ENCODE results near the gene R3HDML. TPM values are rescaled to one million over a fixed set of nuclear protein-coding genes. Genes with fewer than 3 reads are reported as not detected.

The R3HDML gene
- total and polyA plus RNA-seq, 10 of the 15 experiments (the other 5 are each of a cell fraction or from before 2014, with no cell fraction given), result not detected

DNA sequence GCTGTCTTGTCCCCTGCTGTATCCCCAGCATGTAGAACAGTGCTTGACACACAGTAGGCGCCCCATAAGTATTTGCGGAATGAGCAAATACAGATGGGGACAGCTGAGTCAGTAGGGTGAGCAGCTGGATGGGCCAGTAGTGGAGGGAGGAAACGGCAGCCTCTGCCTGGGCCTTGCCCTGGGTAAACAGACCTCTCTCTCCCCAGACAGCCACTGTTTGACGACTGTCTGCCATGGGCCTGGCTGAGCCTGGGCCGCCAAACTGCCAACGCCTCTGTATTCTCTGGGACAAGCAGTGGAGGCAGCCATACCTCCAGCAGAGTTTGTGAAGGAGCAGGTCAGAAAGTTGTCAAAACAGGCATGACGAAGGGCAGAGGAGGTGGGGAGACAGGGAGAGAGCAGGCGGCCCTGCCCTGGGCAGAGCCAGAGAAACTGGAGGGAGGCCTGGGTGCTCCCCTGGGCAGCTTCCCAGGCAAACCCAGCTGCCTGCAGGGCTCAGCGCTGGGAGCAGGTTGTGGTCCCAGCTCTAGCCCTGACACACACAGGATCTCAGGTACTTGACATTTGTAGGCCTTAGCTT is 33.9 kb downstream of the R3HDML start:
- in situ Hi-C loops (cut with MboI), result no loop called here
- intact Hi-C loops (cut with micrococcal nuclease; ENCODE audit: unreplicated experiment), result no loop called here
- Histone ChIP-seq H3K27ac (ENCODE audit: control insufficient read depth, insufficient read depth) (no peak overlapping the region), H3K4me1 (ENCODE audit: control insufficient read depth, insufficient read depth, low read length) (no peaks in the 10 kb centered on the region), H4K20me1 (ENCODE audit: control insufficient read depth, insufficient read depth) (no peaks in the 10 kb centered on the region), H3K36me3 (ENCODE audit: control insufficient read depth in 2 of 2, insufficient read depth in 2 of 2, low read length in 1 of 2) (no peaks in the 10 kb centered on the region), H2AFZ (ENCODE audit: control insufficient read depth, low read depth, low read length) (no peak overlapping the region), H3K9me3 (replicated peaks; ENCODE audit: control insufficient read depth, insufficient read depth, low read length) (no peaks in the 10 kb centered on the region), H3K4me3 (no peak overlapping the region), H3K9ac (ENCODE audit: control insufficient read depth, insufficient read depth, low read length) (no peak overlapping the region), H3K27me3 (replicated peaks in 1 of 2; ENCODE audit: control insufficient read depth in 2 of 2, insufficient read depth in 2 of 2, low read length in 1 of 2) (peaks cover 0 to 1% of the 10 kb centered on the region in 2 experiments; a peak in 1 of 4 replicates), H3K79me2 (ENCODE audit: control insufficient read depth, insufficient read depth, low read length) (no peaks in the 10 kb centered on the region), H3K4me2 (ENCODE audit: control insufficient read depth, insufficient read depth) (no peak overlapping the region)
- TF ChIP-seq TARDBP (IDR thresholded peaks at IDR 0.05; ENCODE audit: borderline replicate concordance) (no peak), RUNX3 (IDR thresholded peaks at IDR 0.05; ENCODE audit: low read length) (no peak), HDAC6 (IDR thresholded peaks at IDR 0.05; ENCODE audit: unreplicated experiment) (no peak), SMARCA5 (IDR thresholded peaks at IDR 0.05) (no peak), IRF4 (IDR thresholded peaks at IDR 0.05; ENCODE audit: low read depth, low read length) (no peak), POLR2AphosphoS5 (IDR thresholded peaks at IDR 0.05; ENCODE audit: low read length) (no peak), GABPA (IDR thresholded peaks at IDR 0.05; ENCODE audit: low read depth) (no peak), WRNIP1 (IDR thresholded peaks at IDR 0.05; ENCODE audit: borderline replicate concordance, low read depth, low read length) (no peak), SRF (IDR thresholded peaks at IDR 0.05; ENCODE audit: low read depth in 2 of 2, low read length in 2 of 2) (no peak)
- TF ChIP-seq, protein P1, sequence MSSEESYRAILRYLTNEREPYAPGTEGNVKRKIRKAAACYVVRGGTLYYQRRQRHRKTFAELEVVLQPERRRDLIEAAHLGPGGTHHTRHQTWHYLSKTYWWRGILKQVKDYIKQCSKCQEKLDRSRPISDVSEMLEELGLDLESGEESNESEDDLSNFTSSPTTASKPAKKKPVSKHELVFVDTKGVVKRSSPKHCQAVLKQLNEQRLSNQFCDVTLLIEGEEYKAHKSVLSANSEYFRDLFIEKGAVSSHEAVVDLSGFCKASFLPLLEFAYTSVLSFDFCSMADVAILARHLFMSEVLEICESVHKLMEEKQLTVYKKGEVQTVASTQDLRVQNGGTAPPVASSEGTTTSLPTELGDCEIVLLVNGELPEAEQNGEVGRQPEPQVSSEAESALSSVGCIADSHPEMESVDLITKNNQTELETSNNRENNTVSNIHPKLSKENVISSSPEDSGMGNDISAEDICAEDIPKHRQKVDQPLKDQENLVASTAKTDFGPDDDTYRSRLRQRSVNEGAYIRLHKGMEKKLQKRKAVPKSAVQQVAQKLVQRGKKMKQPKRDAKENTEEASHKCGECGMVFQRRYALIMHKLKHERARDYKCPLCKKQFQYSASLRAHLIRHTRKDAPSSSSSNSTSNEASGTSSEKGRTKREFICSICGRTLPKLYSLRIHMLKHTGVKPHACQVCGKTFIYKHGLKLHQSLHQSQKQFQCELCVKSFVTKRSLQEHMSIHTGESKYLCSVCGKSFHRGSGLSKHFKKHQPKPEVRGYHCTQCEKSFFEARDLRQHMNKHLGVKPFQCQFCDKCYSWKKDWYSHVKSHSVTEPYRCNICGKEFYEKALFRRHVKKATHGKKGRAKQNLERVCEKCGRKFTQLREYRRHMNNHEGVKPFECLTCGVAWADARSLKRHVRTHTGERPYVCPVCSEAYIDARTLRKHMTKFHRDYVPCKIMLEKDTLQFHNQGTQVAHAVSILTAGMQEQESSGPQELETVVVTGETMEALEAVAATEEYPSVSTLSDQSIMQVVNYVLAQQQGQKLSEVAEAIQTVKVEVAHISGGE (CRISPR knock-in tag; IDR thresholded peaks at IDR 0.05), result no peak
- TF ChIP-seq, protein P2, sequence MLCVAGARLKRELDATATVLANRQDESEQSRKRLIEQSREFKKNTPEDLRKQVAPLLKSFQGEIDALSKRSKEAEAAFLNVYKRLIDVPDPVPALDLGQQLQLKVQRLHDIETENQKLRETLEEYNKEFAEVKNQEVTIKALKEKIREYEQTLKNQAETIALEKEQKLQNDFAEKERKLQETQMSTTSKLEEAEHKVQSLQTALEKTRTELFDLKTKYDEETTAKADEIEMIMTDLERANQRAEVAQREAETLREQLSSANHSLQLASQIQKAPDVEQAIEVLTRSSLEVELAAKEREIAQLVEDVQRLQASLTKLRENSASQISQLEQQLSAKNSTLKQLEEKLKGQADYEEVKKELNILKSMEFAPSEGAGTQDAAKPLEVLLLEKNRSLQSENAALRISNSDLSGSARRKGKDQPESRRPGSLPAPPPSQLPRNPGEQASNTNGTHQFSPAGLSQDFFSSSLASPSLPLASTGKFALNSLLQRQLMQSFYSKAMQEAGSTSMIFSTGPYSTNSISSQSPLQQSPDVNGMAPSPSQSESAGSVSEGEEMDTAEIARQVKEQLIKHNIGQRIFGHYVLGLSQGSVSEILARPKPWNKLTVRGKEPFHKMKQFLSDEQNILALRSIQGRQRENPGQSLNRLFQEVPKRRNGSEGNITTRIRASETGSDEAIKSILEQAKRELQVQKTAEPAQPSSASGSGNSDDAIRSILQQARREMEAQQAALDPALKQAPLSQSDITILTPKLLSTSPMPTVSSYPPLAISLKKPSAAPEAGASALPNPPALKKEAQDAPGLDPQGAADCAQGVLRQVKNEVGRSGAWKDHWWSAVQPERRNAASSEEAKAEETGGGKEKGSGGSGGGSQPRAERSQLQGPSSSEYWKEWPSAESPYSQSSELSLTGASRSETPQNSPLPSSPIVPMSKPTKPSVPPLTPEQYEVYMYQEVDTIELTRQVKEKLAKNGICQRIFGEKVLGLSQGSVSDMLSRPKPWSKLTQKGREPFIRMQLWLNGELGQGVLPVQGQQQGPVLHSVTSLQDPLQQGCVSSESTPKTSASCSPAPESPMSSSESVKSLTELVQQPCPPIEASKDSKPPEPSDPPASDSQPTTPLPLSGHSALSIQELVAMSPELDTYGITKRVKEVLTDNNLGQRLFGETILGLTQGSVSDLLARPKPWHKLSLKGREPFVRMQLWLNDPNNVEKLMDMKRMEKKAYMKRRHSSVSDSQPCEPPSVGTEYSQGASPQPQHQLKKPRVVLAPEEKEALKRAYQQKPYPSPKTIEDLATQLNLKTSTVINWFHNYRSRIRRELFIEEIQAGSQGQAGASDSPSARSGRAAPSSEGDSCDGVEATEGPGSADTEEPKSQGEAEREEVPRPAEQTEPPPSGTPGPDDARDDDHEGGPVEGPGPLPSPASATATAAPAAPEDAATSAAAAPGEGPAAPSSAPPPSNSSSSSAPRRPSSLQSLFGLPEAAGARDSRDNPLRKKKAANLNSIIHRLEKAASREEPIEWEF (IDR thresholded peaks at IDR 0.05; ENCODE audit: insufficient replicate concordance, low read depth, low read length), result no peak
- CTCF ChIA-PET, result no interaction called here
- SMC1A ChIA-PET (ENCODE audit: uncharacterized antibody, unreplicated experiment), result no interaction called here
- BruUV-seq (replicated peaks), result no TSS peak
- DNase-seq (ENCODE audit: low read depth, low spot score) (no peak), ATAC-seq (no peak), FAIRE-seq (no peak)
- RAD21 ChIA-PET (ENCODE audit: unreplicated experiment), result no interaction called here
- 59% methylated on average over 8 of the region's 9 CpGs for WGBS (ENCODE audit: insufficient coverage, insufficient replicate concordance, low lambda C conversion rate, missing lambda C conversion rate)
- POLR2A ChIA-PET, result no interaction called here
